Activated T-helper 1 cell treated with anti-CD3 and anti-CD28 coated beads, Interleukin-12 subunit alpha, Interleukin-12 subunit beta, Interleukin-2, Interleukin-4 antibody, amounts not matched to agents 30 ng/mL and 10 ng/mL and 1 ng/mL, durations not matched to agents 14 hours and 24 hours and 36 hours (primary cell): ENCODE results near the gene HMX1. TPM values are rescaled to one million over a fixed set of nuclear protein-coding genes. Genes with fewer than 3 reads are reported as not detected.

ENCODE experiments used
- DNase-seq: peaks from one replicate; pipeline ENCODE4 v3.0.0; 2021; ENCODE audit warnings: low spot score
- H3K27ac Mint-ChIP-seq: one replicate; pipeline ENCODE4 v1.8.0; 2021; ENCODE audit warnings: mild to moderate bottlenecking, mixed read lengths
- H3K27me3 Mint-ChIP-seq: one replicate; pipeline ENCODE4 v1.8.0; 2022; ENCODE audit warnings: mild to moderate bottlenecking, moderate library complexity, mixed read lengths; ENCODE audit not compliant: insufficient read depth
- H3K36me3 Mint-ChIP-seq: one replicate; pipeline ENCODE4 v1.8.0; 2021; ENCODE audit warnings: low read depth, mixed read lengths
- H3K4me1 Mint-ChIP-seq: one replicate; pipeline ENCODE4 v1.8.0; 2021; ENCODE audit warnings: low read depth, mixed read lengths
- H3K4me3 Mint-ChIP-seq: one replicate; pipeline ENCODE4 v1.8.0; 2021; ENCODE audit warnings: mild to moderate bottlenecking, moderate library complexity, mixed read lengths
- H3K9me3 Mint-ChIP-seq: one replicate; pipeline ENCODE4 v1.8.0; 2021; ENCODE audit warnings: mixed read lengths
- intact Hi-C: fragments of 100-400 bp; cut with micrococcal nuclease; formaldehyde crosslinking; loops from one replicate; pipeline ENCODE4 v1.15.1; 2024
- total RNA-seq: library from RNA; stranded (reverse); gene quantifications from 2 replicates; pipeline ENCODE4 v1.2.3, GENCODE V29; 2022

The HMX1 gene
- total RNA-seq, 1 donor from 2014 or later = not detected

DNA sequence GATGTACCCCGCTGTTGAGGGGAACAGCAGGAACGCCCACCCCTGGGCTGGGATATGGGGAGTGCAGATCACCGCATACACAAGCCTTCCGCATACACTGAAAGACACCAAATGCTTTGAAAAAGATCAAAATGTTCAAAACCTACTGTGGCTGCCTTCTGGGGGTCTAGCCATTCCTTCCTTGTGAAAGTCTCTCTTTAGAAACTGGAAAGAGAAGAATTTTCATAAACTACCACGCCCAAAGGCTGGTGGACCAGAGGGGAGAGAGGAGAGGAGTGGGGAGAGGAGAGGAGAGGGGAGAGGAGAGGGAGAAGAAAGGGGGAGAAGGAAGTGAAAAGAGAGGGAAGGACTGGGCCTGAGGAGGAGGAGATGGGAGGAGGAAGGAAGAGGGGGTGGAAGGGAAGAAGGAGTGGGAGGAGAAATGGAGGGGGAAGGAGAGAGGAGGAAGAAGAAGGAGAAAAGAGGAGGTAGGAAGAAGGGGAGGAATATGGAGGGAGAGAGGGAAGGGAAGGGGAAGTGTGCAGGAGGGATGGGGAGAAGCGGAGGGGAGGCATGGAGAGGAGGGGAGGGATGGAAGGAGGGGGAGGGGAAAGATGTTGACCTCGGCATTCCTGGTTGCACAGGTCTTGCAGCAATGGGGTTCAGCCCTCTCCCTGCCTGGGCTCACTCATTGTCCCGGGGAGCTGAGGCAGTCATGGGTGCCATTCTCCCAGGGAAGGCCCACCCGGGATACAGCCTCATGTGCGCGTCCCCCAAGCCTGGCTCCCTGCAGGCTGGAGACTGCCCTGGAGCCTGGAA is 5.5 kb upstream of the HMX1 start:
- Mint-ChIP-seq H3K27ac (no peak overlapping the region), H3K27me3 (peaks cover 43% of the 10 kb centered on the region), H3K36me3 (no peaks in the 10 kb centered on the region), H3K4me3 (no peak overlapping the region), H3K9me3 (peaks cover 8% of the 10 kb centered on the region), H3K4me1 (no peaks in the 10 kb centered on the region)
- no peak for DNase-seq
- intact Hi-C loops = no loop called here

DNA sequence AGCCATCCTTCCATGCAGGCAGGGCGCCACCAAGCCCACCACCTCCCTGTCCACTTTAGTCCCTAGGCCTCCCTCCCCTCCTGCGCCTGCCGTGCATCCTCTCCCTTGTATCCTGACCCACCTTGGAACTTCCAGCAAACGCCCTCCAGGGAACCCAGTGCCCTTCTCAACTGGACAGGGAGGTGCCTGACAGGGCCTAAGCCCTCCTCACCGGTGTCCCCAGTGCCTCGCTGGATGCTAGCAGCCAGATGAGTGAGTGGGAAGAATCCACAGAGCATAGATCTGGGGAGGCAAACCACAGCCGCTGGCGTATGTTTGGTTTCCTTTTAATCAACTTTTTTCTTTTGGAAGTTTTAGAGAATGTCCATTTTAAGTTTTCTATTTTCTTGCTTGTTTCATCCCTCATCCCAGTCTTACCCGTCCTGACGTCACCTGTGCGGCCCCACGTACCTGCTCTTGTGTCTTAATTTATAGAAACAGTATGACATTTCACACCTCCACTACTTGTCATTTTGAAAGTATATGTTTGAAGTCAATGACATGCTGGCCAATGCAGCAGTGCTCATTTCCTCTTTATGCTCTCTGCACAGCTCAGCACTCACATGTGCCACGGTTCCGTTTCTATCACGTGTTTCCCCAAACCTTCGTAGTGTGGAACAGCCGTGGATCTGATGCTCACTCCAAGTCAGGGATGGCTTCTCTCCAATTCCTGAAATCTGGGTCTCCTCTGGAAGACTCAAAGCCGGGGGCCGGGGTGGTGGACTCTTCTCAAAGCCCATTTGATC is 3.4 kb upstream of the HMX1 start:
- DNase-seq = no peak
- Mint-ChIP-seq H3K4me3 (no peak overlapping the region), H3K4me1 (no peaks in the 10 kb centered on the region), H3K36me3 (no peaks in the 10 kb centered on the region), H3K27me3 (peaks cover 51% of the 10 kb centered on the region), H3K27ac (peak overlapping the region; percentile 47), H3K9me3 (peaks cover 8% of the 10 kb centered on the region)
- intact Hi-C loops = no loop called here

DNA sequence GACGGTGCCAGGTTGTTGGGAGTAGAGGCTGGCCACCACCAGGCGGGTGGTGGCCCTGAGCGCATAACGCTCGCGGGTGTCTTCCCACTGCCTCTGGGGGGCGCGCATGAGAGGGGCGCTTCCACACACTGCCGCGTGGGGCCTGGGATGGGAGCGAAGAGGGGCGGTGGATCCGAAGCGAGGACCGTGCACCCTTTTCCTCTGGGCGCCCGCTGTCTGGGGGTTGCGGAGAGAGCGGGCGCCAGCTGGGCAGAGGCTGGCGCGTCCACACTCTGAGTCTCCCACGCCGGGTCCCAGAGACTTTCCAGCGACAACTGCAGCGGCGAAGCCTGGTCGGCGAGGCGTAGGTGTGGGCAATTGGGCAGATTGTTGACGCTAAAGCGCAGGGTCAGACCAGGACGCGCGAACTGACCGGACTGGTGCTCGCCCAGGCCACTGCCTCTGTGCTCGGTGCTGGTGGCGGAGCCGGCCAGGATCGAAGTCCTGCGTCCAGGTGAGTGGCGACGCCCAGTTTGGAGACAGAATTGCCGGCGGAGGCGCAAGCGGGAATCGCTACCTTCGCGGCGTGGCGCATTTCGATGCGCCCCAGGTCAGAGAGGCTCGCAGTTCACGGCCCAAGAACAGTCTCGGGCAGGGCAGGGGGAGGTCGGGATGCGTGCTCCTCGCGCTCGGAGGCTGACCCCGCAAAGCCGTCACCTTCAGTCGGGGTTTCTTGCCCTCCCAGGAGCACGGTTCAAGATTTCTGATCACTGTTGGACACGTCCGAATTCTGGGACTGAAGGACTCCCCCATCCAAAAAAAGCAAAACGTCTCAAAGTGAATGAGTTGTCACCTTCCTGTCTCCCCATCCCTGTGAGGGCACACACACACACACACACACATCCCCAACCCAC is 2.6 kb upstream of the HMX1 start:
- Mint-ChIP-seq H3K9me3 (peaks cover 8% of the 10 kb centered on the region), H3K27ac (peak overlapping the region; percentile 23), H3K4me3 (no peak overlapping the region), H3K36me3 (no peaks in the 10 kb centered on the region), H3K4me1 (no peaks in the 10 kb centered on the region), H3K27me3 (peaks cover 51% of the 10 kb centered on the region)
- intact Hi-C loops = no loop called here
- DNase-seq = no peak

DNA sequence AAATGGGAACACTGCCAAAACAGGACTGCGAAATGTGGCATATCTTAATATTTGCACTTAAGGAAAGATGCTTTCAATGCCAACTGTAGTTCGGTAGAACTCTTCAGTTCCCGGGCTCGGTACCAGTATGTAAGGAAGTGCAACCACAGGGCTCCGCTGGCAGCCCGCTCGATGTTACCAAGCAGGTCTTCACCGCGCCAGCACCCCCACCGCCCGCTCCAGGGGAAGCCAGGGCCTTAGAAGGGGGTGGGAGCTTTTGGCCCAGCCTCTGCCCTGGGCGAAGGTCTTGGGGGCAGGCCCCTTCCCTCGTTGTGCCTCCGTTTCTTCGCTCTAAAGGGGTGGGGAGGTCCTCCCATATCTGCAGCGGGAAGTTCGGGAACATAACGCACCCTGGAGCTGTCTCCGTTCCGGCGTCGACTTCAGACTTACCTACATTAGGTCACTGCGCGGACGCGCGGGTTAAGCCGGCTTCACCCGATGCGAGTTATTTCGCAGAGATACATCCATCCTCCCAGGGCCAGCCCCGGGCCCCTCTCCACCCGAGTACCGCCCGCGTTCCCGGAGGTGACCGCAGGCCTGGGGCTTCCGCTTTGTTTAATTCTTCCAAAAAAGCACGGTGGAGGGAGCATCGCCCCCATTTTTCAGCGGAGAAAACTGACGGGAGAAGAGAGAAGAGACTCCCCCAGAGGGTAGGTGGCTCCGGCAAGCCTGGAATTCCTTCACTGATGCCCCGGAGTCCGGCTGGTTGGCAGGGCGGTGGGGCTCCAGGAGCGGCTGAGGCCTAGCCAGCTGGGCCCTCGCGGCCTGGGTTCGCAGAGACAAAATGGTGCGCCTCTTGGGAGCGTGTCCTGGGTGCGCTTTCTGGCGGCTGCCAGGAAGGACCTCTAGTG is 1.0 kb upstream of the HMX1 start:
- peaks cover 58% of the 10 kb centered on the region for H3K27me3 Mint-ChIP-seq
- H3K36me3 Mint-ChIP-seq = no peaks in the 10 kb centered on the region
- no peaks in the 10 kb centered on the region for H3K4me1 Mint-ChIP-seq
- peaks cover 8% of the 10 kb centered on the region for H3K9me3 Mint-ChIP-seq
- intact Hi-C loops = no loop called here
- DNase-seq = no peak
- no peak overlapping the region for H3K4me3 Mint-ChIP-seq
- H3K27ac Mint-ChIP-seq = no peak overlapping the region

DNA sequence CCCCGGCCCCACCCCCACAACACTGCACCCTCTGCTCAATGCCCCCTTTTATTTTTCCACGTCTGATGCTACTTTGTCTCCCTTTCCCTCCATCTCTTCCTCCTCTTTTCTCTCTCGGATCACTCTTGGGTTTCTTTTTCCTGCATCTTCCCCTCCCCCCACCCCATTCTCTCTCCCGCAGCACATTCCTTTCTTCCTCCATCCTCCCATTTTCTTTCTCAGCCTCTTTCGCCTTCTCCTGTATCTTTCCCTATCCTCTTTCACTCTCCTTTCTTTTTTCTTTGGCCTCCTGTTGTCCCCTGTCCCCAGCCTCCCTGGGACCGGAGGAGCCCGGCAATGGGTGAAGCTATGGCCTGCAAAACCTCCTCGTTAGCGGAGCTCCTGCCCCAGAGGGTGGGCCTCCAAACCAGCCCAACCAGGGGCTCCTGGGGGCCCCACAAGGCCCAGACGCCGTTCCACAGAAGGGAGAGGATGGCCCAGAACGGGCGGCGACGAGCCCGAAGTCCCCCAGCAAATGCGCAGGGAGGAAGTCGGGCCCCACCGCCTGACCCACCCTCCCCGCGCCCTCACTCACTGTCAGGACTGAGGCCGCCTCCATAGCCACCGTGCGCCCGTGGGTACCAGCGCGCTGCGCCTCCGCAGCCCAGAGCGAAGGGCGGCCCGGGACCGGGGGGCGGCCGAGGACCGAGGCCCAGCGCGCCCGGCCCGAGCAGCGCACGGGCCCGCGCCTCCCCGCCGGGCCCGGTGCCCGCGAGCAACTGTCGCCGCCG is 807 bp downstream of the HMX1 start:
- no peaks in the 10 kb centered on the region for H3K4me1 Mint-ChIP-seq
- H3K36me3 Mint-ChIP-seq = no peaks in the 10 kb centered on the region
- no peak for DNase-seq
- H3K9me3 Mint-ChIP-seq = peaks cover 8% of the 10 kb centered on the region
- intact Hi-C loops = no loop called here
- peaks cover 57% of the 10 kb centered on the region for H3K27me3 Mint-ChIP-seq
- H3K27ac Mint-ChIP-seq = no peak overlapping the region
- no peak overlapping the region for H3K4me3 Mint-ChIP-seq

DNA sequence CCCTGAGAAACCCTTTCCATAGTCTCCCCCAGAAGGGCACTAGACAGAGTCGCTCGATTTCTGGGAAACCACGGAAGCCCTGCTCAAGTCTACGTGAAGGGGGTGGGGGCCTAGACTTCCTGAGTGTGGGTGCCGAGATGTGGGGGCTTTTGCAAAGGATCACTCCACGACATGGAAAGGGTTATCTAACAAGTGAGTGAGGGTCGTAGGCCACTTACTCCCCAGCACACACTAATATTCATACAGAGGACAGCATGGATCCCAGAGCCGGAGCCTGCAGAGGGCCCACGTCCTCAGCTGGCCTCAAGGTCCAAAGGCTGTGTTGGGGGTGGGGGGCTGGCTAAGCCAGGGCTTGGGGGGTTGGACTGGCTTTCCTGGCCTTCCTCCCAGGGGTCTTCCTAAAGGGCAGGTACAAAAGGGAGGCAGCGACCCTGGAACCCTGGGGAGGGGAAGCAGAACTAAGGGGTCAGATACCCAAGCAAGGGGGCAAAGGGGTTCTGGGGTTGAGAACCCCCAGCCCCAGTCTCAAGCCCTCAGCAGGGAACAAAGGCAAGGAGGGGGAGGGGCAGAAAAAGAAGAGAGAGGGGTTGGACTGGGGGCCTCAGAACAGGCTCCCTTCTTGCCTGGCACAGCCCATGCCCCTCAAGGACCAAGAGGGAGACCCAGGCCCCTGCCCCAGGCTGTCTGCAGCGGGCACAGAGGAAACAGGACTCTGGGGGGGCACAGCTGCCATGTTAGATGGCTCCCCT is 1.6 kb downstream of the HMX1 start:
- no peaks in the 10 kb centered on the region for H3K36me3 Mint-ChIP-seq
- no peak overlapping the region for H3K4me3 Mint-ChIP-seq
- intact Hi-C loops = no loop called here
- H3K9me3 Mint-ChIP-seq = peaks cover under 1% of the 10 kb centered on the region
- peaks cover 50% of the 10 kb centered on the region for H3K27me3 Mint-ChIP-seq
- no peaks in the 10 kb centered on the region for H3K4me1 Mint-ChIP-seq
- no peak overlapping the region for H3K27ac Mint-ChIP-seq
- DNase-seq = no peak

DNA sequence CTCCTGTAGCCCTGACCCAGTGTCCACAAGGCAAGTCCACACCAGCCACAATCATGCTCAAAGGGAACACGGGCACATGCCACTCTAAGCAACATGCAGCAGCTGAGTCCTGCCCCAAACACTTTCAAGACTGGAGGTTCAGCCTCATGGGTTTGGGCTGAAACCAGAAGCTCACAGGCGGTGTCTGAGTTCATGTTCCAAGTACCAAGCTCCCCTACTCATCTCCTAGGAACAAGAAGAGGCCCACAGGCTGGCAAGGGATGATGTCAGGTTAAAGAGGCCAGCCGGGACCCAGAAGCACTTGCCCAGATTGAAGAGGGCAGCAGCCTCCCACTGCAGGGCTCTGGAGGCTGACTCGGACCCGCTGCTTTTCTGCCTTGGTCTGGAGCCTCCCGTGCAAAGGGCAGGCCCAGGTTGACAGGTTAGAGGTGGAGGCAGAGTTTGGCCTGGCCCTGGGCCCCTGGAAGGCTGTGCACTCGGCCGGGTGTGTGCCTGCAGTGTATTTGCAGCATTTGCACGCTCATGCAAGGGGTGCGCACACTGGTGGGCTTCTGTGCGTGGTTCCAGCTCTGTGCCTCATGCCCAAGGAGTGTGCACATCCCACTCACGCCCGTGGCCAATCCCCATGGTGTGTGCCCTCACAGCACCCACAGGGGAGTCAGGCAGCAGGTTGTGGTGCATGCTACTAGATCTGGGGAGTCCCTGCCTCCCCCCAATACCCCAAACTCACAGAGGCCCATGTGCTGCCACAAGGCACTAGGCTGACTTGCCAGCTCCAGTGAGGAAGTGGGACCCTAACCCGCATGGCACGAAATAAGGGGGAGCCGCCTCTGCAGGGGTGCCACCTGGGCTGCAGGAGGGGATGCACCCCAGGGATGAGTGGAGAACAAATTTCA is 2.4 kb downstream of the HMX1 start:
- Mint-ChIP-seq H3K9me3 (no peaks in the 10 kb centered on the region), H3K4me1 (no peaks in the 10 kb centered on the region), H3K27me3 (peaks cover 48% of the 10 kb centered on the region), H3K27ac (no peak overlapping the region), H3K4me3 (no peak overlapping the region), H3K36me3 (no peaks in the 10 kb centered on the region)
- DNase-seq = no peak
- intact Hi-C loops = no loop called here

DNA sequence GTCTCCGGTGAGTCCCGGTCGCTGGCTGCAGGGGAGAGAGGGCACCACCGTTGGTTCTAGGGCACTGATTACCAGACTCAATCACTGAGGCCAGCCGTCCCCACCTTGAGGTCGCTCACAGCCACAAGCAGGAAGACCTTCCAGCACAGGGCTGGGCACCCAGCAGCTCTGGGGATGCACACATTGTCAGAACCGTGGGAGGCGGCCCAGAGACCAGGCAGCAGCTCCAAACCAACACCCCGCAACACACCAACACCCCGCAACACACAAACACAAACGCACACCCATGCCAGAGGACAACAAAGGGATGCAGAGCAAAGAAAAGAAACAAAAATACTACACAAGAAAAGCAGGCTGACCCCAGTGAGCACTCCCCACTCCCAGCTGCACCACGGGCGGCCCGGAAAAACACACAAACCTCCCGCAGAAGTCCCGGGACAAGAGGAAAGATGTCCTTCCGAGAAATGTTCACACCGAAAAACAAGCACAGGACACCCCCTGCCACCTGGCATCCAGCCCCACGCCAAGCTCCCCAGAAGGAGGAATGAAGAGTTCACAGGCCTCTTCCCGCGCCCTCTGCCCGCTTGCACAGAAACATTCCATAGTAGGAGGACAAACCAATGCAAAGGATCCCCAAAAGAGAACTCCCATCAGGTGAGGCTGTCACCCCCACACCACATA is 3.2 kb downstream of the HMX1 start:
- no peaks in the 10 kb centered on the region for H3K4me1 Mint-ChIP-seq
- no peak overlapping the region for H3K4me3 Mint-ChIP-seq
- no peak overlapping the region for H3K27ac Mint-ChIP-seq
- H3K27me3 Mint-ChIP-seq = peaks cover 52% of the 10 kb centered on the region
- H3K9me3 Mint-ChIP-seq = no peaks in the 10 kb centered on the region
- no peaks in the 10 kb centered on the region for H3K36me3 Mint-ChIP-seq
- DNase-seq = no peak
- intact Hi-C loops = no loop called here

DNA sequence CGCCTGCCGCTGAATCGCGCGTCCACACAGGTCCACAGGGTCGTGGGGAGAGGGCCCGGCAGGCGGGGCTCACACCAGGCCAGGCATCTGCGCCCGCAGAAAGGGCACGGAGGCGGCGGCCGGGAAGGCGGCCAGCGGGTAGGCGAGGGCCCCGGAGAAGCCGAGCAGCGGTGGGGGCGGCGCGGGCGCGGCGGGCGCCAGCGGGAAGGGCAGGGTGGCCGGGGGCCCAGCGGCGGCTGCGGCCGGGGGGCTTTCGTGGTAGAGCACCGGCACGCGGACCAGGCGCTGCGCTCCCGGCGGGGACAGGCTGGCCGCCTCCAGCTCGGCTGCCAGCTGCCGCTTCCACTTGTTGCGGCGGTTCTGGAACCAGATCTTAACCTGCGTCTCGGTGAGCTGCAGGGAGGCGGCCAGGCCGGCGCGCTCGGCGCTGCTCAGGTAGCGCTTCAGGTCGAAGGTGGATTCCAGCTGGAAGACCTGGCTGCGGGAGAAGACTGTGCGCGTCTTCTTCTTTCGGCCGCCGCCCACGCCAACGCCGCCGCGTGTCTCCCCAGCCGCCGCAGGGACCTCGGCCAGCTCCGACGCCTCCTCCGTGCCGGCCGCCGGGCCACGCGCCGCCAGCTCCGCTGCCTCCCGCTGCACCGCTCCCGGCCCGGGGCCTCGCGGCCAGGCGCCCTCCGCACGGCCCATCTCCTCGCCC is 3.9 kb downstream of the HMX1 start:
- Mint-ChIP-seq H3K9me3 (no peaks in the 10 kb centered on the region), H3K27ac (no peak overlapping the region), H3K27me3 (peaks cover 48% of the 10 kb centered on the region), H3K4me3 (no peak overlapping the region), H3K4me1 (no peaks in the 10 kb centered on the region), H3K36me3 (no peaks in the 10 kb centered on the region)
- DNase-seq = no peak
- intact Hi-C loops = no loop called here
